Measurements from ENCODE around the gene STK38.

Gene STK38

DNA sequence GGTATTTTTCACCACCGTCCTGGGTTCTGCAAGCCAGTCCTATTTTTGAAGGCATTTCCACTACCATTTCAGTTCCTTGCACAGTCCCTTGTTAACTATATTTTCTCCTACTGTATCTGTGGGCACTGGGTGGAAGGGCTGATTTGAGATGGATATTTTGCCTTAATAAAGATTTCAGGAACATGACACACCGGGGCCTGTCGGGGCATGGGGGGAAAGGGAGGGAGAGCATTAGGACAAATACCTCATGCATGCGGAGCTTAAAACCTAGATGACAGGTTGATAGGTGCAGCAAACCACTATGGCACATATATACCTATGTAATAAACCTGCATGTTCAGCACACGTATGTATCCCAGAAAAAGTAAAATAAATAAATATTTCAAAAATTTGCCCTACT, 22.4 kb downstream of the STK38 start:
- no peak overlapping the region for H3K4me3 ChIP-seq (replicated peaks in 1 of 2; ENCODE audit: low read depth in 2 of 2, low read length in 2 of 2)
- DNase-seq (ENCODE audit: low read depth in 2 of 2) = no peak
- TF ChIP-seq, protein P1, sequence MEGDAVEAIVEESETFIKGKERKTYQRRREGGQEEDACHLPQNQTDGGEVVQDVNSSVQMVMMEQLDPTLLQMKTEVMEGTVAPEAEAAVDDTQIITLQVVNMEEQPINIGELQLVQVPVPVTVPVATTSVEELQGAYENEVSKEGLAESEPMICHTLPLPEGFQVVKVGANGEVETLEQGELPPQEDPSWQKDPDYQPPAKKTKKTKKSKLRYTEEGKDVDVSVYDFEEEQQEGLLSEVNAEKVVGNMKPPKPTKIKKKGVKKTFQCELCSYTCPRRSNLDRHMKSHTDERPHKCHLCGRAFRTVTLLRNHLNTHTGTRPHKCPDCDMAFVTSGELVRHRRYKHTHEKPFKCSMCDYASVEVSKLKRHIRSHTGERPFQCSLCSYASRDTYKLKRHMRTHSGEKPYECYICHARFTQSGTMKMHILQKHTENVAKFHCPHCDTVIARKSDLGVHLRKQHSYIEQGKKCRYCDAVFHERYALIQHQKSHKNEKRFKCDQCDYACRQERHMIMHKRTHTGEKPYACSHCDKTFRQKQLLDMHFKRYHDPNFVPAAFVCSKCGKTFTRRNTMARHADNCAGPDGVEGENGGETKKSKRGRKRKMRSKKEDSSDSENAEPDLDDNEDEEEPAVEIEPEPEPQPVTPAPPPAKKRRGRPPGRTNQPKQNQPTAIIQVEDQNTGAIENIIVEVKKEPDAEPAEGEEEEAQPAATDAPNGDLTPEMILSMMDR (IDR thresholded peaks at IDR 0.05; ENCODE audit: low read depth, low read length) = no peak

DNA sequence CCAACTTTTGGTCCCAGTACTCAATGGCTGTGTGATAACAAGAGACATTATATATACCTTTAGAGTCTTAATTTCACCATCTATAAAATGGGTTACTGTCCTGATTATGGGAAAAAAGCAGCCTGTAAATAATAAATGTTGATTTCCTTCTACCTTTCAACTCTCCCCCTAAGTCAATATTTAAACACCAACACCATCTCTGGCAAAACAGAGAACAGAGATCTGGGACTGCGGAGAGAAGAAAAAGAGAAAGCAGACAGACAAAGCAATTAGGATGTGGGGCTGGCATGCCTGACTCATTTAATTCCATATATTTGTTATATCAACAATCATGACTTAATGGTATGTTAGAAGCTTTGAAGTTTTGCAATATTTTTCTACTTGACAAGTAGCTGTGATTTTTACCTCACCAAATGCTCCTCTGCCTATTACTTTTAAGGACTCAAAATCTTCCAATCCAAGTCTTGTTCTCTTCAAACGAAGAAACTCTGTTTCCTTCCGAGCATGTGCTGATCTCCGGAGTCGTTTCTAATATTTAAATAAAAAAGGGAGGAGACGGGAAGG, 23.3 kb downstream of the STK38 start:
- TF ChIP-seq, protein P1 (IDR thresholded peaks at IDR 0.05; ENCODE audit: low read depth, low read length) = no peak
- peak in 1 of 2 donors; percentile 3 for DNase-seq (ENCODE audit: low read depth in 2 of 2)
- no peak overlapping the region for H3K4me3 ChIP-seq (replicated peaks in 1 of 2; ENCODE audit: low read depth in 2 of 2, low read length in 2 of 2)

DNA sequence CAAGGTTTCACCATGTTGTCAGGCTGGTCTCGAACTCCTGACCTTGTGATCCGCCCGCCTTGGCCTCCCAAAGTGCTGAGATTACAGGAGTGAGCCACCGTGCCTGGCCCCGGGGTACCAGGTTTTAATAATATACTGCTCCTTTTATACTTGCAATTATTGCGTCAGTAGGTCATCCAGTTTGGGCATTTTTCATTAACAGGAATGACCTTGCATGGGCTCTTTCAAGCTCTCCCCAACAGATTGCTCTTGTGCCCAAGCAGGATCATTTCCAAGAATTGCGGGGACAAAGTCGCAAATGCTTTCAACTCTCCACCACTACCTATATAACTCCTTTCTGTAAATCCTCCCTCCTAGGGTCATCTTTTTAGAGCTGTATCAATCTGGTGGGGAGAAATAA, 23.8 kb downstream of the STK38 start:
- TF ChIP-seq, protein P1 (IDR thresholded peaks at IDR 0.05; ENCODE audit: low read depth, low read length) = no peak

DNA sequence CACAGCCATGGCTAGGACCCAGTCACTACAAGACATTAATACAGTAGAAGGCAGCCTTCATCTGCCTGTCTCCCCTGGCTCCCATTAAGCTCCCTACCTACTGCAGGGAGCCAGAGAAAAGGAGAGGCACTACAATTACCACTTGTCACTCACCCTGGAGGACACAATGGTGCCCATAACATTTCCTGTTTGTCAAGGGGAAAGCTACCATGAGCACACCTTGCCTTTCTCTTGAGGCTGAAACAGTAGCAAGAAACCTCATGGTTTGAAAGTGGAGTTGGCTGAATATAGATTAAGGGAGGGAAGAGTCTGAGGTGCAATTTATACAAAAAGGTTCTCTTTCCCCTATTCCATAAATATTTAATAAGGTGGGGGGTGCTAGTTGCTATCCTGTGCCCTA, 27.9 kb downstream of the STK38 start:
- DNase-seq (ENCODE audit: low read depth in 2 of 2) = no peak
- TF ChIP-seq, protein P1 (IDR thresholded peaks at IDR 0.05; ENCODE audit: low read depth, low read length) = no peak
- H3K4me3 ChIP-seq (replicated peaks in 1 of 2; ENCODE audit: low read depth in 2 of 2, low read length in 2 of 2) = no peak overlapping the region

More for the DNA sequence above, 23.8 kb downstream of the STK38 start:
- no peak for DNase-seq (ENCODE audit: low read depth in 2 of 2)
- no peak overlapping the region for H3K4me3 ChIP-seq (replicated peaks in 1 of 2; ENCODE audit: low read depth in 2 of 2, low read length in 2 of 2)

DNA sequence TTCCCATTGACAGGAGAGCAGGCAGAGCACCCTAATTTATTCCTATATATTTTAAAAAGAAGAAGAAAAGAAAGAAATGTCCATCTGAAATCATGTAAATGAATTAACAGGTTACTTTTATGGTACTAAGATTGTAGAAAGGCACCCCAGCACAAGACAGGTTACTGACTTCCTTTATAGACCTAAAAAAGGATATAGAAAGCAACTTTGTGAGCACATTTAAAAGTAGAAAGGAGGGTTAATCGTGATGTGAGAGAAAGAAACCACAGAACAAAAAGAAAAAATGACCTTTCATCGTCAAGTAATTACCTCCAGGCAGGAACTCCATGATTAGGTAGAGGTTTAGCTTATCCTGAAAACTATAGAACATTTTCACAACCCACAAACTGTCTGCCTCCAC, 29.9 kb downstream of the STK38 start:
- H3K4me3 ChIP-seq (replicated peaks in 1 of 2; ENCODE audit: low read depth in 2 of 2, low read length in 2 of 2) = no peak overlapping the region
- TF ChIP-seq, protein P1 (IDR thresholded peaks at IDR 0.05; ENCODE audit: low read depth, low read length) = no peak

DNA sequence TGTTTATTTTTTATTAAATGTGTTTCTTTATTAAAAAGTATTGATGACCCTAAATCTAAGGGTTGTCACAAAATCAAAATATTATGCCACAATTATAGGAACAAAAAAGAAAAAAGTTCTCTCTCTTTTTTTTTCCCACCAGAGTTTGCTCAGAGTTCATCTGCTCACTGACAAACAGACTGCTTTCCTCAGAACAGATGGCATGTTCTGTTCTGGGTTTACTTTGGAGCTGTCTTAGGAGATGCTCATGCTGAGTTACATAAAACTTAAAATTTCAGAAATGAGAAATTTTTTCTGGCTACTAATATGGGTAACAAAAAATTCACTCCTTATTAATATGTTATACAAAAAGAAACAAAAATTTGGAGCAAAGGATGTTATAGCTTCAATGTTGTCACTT, 30.3 kb downstream of the STK38 start:
- H3K4me3 ChIP-seq (replicated peaks in 1 of 2; ENCODE audit: low read depth in 2 of 2, low read length in 2 of 2) = no peak overlapping the region
- DNase-seq (ENCODE audit: low read depth in 2 of 2) = no peak
- TF ChIP-seq, protein P1 (IDR thresholded peaks at IDR 0.05; ENCODE audit: low read depth, low read length) = no peak

More for the DNA sequence above, 29.9 kb downstream of the STK38 start:
- no peak for DNase-seq (ENCODE audit: low read depth in 2 of 2)

DNA sequence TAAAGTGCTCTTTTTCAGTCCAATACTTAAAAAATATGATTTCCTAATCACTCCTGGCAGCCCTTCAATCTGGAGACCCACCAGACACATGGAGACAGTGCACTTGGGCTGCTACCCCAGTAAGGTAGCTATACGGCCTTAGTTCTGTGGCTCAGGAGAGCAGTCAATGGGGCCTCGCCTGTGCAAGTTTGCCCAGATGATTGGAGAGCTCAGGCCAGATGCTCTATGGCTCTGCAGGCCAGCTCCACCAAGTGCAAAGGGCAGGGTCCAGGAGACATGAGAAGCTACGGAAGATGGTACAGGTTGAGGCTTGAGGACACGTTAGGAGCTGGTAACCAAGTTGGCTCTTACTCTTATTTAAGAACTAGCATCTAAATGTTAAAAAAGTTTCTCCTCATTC, 30.7 kb downstream of the STK38 start:
- TF ChIP-seq, protein P1 (IDR thresholded peaks at IDR 0.05; ENCODE audit: low read depth, low read length) = no peak
- no peak for DNase-seq (ENCODE audit: low read depth in 2 of 2)
- no peak overlapping the region for H3K4me3 ChIP-seq (replicated peaks in 1 of 2; ENCODE audit: low read depth in 2 of 2, low read length in 2 of 2)

All from cardiac fibroblast (primary cell).